ENCODE results near the gene IL34. TPM values are rescaled to one million over a fixed set of nuclear protein-coding genes. Genes with fewer than 3 reads are reported as not detected.

The IL34 gene
- polyA plus RNA-seq, 1 experiment: 0.70 TPM

- no peak for TF ChIP-seq CTCF (IDR thresholded peaks at IDR 0.05; ENCODE audit: insufficient read depth, low read depth, low read length)
- Histone ChIP-seq H3K4me3 (ENCODE audit: low read depth, low read length) (no peak overlapping the region), H3K36me3 (ENCODE audit: control insufficient read depth, insufficient read depth, low read length) (no peaks in the 10 kb centered on the region; the same call in 1 of the 2 replicates), H3K27me3 (ENCODE audit: control insufficient read depth, insufficient read depth, low read length) (no peaks in the 10 kb centered on the region)
- peak; percentile 96 for DNase-seq (ENCODE audit: low read depth)
- ChIA-PET POLR2A (interaction anchor here (0.6 to 1.6 kb wide), 3 partner anchors 12 to 80 kb away, joined by 3 to 10 read pairs (median 6); no protein-coding TSS in a partner anchor), CTCF (interaction anchor here (0.6 to 6.5 kb wide), 7 partner anchors 9 to 80 kb away, joined by 3 to 64 read pairs (median 6); no protein-coding TSS in a partner anchor)
These were observed 45.1 kb downstream of the IL34 start for GRCh38 chr16:70691223-70692129.

GRCh38 chr16:70692130-70692872 is 45.9 kb downstream of the IL34 start:
- TF ChIP-seq CTCF (IDR thresholded peaks at IDR 0.05; ENCODE audit: insufficient read depth, low read depth, low read length): no peak
- POLR2A ChIA-PET: interaction anchor here (0.6 to 1.6 kb wide), 3 partner anchors 11 to 79 kb away, joined by 3 to 10 read pairs (median 6); no protein-coding TSS in a partner anchor
- no peaks in the 10 kb centered on the region for H3K27me3 ChIP-seq (ENCODE audit: control insufficient read depth, insufficient read depth, low read length)
- no peaks in the 10 kb centered on the region; the same call in 1 of the 2 replicates for H3K36me3 ChIP-seq (ENCODE audit: control insufficient read depth, insufficient read depth, low read length)
- CTCF ChIA-PET: interaction anchor here (0.6 to 6.5 kb wide), 6 partner anchors 11 to 79 kb away, joined by 3 to 64 read pairs (median 7); no protein-coding TSS in a partner anchor
- H3K4me3 ChIP-seq (ENCODE audit: low read depth, low read length): no peak overlapping the region
- DNase-seq (ENCODE audit: low read depth): no peak

- no peak overlapping the region for H3K4me3 ChIP-seq (ENCODE audit: low read depth, low read length)
- DNase-seq (ENCODE audit: low read depth): no peak
- CTCF ChIA-PET: interaction anchor here (0.6 to 6.5 kb wide), 7 partner anchors 39 to 78 kb away, joined by 3 to 64 read pairs (median 5); no protein-coding TSS in a partner anchor
- POLR2A ChIA-PET: interaction anchor here (1.6 kb wide), 1 partner anchor 10 kb away, joined by 6 read pairs; no protein-coding TSS in a partner anchor
- no peak for TF ChIP-seq CTCF (IDR thresholded peaks at IDR 0.05; ENCODE audit: insufficient read depth, low read depth, low read length)
- H3K27me3 ChIP-seq (ENCODE audit: control insufficient read depth, insufficient read depth, low read length): no peaks in the 10 kb centered on the region
- H3K36me3 ChIP-seq (ENCODE audit: control insufficient read depth, insufficient read depth, low read length): no peaks in the 10 kb centered on the region
These were observed 46.7 kb downstream of the IL34 start for GRCh38 chr16:70692873-70693671.

- Histone ChIP-seq H3K36me3 (ENCODE audit: control insufficient read depth, insufficient read depth, low read length) (no peaks in the 10 kb centered on the region), H3K27me3 (ENCODE audit: control insufficient read depth, insufficient read depth, low read length) (no peaks in the 10 kb centered on the region), H3K4me3 (ENCODE audit: low read depth, low read length) (no peak overlapping the region)
- DNase-seq (ENCODE audit: low read depth): peak; percentile 73
- POLR2A ChIA-PET: interaction anchor here (1.7 kb wide), 1 partner anchor 9 kb away, joined by 7 read pairs; no protein-coding TSS in a partner anchor
- TF ChIP-seq CTCF (IDR thresholded peaks at IDR 0.05; ENCODE audit: insufficient read depth, low read depth, low read length): no peak
- CTCF ChIA-PET: interaction anchor here (1.0 to 3.5 kb wide), 2 partner anchors 40 to 76 kb away, joined by 3 to 21 read pairs; no protein-coding TSS in a partner anchor
These were observed 47.9 kb downstream of the IL34 start for GRCh38 chr16:70694088-70694867.

Data from BJ (cell line).